SHP77 (cell line): ENCODE results near the gene SNX13.
"Not testable (repeated sequence)": the region's sequence is repeated elsewhere in the genome, so short reads cannot be mapped to it uniquely, and the experiment has no call there.

ENCODE experiments used
- DNase-seq, 2 experiments: peaks; one replicate each; lab custom pipeline; 2025; lab: John Stamatoyannopoulos, UW

The SNX13 gene

DNA sequence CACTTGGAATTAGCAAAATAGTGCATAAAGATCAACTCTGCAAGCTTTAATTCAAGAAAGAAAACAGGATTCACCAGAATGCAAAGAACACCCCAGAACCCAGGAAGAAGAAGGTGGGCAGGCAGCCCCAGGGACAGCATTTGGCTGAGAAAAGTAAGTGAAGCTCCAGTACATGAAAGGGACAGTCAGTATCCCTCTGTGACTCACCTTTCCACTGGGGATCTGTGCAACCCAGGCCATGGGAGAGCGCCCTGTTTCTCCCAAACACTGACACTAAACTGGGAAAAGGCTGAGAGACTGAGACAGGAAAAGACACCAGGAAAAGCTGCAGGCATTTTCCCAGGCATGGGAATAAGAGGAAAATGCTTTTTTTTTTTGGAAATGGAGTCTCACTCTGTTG lies 28.2 kb downstream of the SNX13 start:
- DNase-seq, result no peak

DNA sequence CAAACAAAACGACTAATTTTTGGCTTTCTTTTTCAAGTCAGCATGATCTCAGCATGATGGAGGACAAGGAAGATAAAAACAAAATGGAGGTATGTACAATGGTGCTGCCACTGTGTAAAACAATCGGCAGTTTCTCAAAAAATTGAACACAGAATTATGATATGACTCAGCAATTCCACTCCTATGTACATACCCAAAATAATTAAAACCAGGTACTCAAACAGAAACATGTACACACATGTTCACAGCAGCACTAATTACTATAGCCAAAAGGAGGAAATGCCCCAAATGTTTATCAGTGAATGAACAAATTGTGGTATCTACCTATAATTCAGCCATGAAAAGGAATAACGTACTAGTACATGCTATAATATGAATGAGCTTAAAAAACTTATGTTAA lies 29.9 kb downstream of the SNX13 start:
- DNase-seq, result no peak

- not testable (repeated sequence) for DNase-seq
Measured at GRCh38 chr7:17909310-17909709, 31.0 kb downstream of the SNX13 start.

- no peak for DNase-seq
Measured at GRCh38 chr7:17907014-17907413, 33.3 kb downstream of the SNX13 start.

DNA sequence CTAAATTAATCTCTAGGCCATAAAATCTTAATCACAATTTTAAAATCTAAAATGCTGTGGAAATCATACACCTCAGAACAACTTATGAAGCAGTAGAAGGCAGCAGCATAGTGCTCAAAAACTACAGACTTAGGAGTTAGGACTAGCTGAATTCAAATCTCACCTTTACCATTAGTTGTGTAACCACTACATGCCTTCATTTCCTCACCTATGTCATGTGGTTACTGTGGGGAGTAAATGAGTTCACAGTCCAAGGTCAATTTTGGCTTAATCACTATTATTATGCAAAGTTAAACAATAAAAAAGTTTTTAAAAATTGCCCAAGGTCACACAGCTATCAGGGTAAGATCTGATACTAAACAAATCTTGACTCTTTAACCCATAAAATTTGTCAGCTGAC lies 37.0 kb downstream of the SNX13 start:
- DNase-seq, result no peak

GRCh38 chr7:17902599-17902998 lies 37.7 kb downstream of the SNX13 start:
- DNase-seq, result no peak

DNA sequence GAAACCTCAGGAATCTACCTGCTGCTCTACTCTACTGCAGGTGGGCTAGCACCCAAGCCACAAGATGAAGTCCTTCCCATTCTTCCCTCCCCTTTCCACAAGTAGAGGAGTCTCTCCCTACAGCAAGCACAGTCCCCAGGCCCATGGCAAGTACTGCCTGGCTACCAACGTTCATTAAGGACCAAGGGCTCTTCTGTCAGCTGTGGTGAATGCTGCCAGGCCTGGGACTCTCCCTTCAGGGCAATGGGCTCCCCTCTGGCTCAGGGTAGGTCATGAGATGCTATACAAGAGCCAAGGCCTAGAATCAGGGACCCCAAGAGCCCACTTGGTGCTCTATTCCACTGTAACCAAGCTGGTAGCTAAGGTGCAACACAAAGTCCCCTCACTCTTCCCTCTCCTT lies 39.8 kb downstream of the SNX13 start:
- no peak for DNase-seq

DNA sequence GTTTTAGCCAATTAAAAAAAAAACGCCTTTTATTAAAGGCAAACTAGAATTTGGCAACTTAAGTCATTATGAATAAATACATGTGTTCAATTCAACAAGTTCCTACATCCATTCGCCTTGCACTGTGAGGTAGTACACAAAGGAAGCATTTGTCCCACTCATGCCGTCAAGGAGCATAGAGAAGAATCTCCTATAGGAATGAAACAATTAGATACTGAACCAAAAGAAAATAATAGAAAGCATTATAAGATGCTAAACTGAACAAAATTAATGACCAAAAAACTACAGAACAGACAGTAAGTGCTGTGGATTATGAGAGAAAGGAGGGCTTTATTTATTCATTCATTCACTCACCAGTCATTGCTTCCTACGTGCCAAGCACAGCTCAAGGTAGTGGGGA lies 42.2 kb downstream of the SNX13 start:
- no peak for DNase-seq

DNA sequence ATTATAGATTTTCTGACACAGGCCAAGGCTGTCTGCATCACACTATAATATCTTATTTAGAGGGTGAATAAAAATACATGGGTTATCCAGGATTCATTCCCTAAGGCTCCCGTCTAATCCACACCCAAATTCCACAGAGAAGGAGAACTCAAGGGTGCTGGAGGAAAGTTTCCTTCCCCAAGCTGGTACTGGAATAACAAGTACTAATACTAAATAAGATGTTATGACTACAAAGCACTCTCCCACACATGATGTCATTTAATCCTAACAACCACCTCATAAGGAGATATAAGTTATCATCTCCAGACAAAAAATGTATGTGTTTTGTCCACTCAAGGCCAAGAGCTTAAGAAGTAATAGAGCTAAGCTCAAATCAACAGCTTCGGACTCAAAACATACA lies 53.0 kb downstream of the SNX13 start:
- no peak for DNase-seq

GRCh38 chr7:17882685-17883084 lies 57.6 kb downstream of the SNX13 start:
- no peak for DNase-seq

DNA sequence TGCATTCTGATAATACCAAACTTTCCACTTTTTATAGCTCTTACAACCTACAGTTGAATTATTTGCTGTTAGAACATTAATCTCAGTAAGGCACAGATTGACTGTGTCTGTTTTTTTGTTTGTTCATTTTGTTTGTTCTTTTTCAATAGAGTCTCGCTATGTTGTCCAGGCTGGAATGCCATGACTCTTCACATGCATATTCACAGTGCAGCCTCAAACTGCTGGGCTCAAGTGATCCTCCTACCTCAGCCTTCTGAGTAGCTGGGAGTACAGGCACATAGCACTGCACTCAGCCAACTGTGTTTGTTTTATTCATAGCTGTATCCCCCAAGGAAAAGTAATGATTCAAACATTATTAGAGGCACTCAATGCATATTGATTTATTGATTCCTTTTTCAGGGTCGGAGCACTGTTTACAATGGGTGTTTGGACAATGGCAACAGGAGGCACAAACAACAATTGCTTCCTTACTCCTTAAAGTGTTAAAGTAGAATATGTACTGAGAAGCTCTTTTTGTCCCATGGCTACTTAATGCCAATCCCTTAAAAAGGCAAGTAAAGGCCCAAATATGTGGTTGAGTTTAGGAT lies 61.1 kb downstream of the SNX13 start:
- no peak for DNase-seq

GRCh38 chr7:17878627-17879026 lies 61.7 kb downstream of the SNX13 start:
- DNase-seq, result no peak

GRCh38 chr7:17871815-17872533 lies 68.3 kb downstream of the SNX13 start:
- no peak for DNase-seq

DNA sequence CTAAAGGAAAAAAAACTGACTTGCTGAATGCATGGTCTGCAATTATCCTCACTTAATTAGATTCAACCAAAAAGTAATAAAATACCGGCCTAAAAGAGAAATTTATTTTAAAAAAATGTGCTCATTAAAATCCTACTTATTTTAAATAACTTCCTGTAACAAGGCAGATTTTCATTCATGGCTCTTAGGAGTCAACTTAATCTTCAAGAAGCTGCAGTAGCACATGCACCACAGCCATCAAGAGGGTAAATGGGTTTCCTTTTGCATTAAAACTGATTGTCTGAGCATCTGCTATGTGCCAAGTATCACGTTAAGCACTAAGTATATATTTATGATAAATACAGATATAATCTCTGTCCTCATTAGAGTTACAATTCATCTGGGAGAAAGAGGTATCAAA lies 69.9 kb downstream of the SNX13 start:
- DNase-seq, result no peak

- DNase-seq, result no peak
Measured at GRCh38 chr7:17863809-17864143, 76.5 kb downstream of the SNX13 start.

DNA sequence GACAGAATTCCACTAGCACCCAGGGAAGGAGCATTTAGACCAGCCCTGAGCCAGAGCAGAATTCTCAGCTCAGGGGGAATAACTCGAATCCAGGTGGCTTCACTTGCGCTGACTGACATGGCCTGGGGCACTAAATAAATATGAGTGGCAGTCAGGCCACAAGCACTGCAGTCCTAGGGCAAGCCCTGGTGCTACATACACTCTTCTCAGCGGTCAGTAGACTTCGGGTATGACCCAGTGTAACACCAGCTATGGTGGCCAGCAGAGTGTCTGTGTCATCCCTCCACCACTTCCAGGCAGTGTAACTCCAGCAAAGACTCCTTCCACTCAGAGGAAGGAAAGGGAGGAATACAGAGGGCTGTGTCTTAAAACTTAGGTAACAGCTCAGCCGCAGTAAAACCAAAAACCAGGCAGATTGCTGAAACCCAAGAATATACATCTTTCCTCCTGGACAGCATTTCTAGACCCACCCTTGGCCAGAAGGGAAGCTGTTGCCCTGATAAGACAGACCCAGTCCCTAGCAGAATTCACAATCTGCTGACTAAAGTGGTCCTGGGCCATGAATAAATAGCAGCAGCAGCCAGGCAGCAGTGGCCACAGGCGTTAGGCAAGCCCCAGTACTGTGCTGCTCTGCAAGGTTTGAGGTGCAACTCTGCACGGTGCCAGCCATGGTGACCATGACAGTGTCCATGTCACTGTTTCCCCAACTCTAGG lies 77.0 kb downstream of the SNX13 start:
- no peak for DNase-seq

DNA sequence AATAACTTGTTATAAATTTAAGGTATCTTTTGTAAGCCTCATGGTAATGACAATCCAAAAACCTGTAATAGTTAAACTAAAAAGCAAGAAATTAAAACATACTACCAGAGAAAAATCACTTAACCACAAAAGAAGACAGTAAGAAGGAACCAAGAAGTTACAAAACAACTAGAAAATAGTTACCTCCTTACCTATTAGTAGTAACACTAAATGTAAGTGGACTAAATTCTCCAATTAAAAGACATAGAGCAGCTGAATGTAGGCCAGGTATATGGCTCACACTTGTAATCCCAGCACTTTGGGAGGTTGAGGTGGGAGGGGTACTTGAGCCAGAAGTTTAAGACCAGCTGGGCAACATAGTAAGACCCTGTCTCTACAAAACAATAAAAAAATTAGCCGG lies 84.0 kb downstream of the SNX13 start:
- no peak for DNase-seq

DNA sequence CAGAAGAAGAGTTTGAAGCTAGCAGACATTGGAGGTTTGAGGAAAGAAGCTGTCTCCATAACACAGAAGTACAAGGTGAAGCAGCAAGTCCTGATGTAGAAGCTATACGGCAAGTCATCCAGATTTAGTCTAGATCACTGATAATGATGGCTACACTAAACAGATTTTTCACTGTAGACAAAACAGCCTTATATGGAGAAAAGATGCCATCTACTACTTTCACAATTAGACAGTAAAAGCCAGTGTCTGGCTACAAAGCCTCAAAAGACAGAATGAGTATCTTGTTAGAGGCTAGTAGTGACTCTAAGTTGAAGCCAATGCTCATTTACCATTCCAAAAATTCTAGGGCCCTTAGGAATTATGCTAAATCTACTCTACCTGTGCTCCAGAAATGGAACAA lies 85.1 kb downstream of the SNX13 start:
- DNase-seq, result no peak

DNA sequence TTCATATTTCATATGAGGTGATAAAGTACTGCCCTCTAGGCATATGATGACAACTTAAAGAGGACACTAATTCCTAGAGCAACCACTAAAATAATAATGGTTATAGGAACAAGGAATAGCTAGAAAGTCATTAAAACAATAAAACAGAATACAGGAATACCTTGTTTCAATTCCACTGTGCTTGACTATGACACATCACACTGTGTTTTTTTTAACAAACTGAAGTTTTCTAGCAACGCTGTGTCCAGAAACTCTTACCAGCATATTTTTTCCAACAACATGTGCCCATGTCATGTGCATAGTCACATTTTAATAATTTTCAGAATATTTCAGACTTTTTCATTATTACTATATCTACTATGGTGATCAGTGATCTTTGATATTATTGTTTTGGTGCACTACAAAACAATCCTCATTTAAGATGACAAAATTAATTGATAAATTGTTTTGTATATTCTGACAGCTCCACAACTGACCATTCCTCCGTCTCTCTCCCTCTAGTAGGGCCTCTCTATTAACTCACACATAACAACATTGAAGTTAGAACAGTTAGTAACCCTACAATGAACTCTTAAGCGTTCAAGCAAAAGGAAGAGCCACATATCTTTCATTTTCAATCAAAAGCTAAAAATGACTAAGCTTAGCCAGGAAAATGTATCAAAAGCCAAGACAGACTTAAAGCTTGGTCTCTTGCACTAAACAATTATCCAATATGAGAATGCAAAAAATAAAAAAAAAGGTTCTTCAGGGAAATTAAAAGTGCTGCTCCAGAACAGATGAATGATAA lies 85.8 kb downstream of the SNX13 start:
- no peak for DNase-seq

GRCh38 chr7:17852361-17852760 lies 87.9 kb downstream of the SNX13 start:
- DNase-seq, result no peak

- no peak for DNase-seq
Measured at GRCh38 chr7:17849504-17849903, 90.8 kb downstream of the SNX13 start.

GRCh38 chr7:17848516-17848915 lies 91.8 kb downstream of the SNX13 start:
- no peak for DNase-seq

DNA sequence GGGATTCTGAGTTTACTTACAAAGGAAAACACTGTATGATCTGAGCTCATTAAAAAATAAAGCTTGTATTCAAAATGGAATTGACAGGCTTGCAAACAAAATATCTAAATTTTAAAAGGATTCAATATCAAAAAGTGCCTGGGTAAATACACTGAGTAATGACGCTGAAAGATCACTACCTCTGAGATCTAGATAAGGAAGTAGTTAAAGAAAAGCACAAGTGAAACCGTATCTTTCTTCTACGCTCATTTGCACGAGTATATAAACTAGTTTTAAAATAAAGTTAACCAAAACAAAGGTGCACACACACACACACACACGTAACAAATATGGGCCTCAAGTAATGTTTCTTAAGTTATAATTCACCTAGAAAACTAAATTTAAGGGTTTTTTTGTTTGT lies 93.4 kb downstream of the SNX13 start:
- no peak for DNase-seq
